Measurements from ENCODE around the gene GALR3.

DNA sequence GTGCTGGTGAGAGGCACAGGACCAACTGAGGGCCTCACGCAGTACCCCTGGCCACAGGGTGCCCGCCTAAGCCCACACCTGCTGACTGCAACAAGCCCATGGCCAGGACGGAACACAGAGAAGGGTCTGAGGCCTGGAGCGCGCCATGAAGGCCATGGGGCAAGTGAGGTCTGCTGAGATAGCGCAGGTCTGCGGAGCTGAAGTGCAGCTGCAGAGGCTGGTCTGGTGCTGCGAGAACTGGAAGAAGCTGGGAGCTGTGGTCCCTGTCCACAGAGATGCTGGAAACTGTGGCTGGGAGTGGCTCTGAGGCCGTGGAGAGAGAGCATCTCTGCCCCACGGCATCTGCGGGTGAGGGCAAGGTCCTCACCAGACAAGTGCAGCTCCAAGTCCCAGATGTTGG is 8.3 kb downstream of the GALR3 start:
- TF ChIP-seq CTCF (IDR thresholded peaks at IDR 0.05) (no peak), POLR2A (IDR thresholded peaks at IDR 0.05) (no peak), POLR2AphosphoS5 (IDR thresholded peaks at IDR 0.05) (no peak), EP300 (IDR thresholded peaks at IDR 0.05; ENCODE audit: low read depth) (no peak)

Measured in transverse colon (tissue), 4 donors.